Muscle of leg (tissue), 11 donors: Measurements from ENCODE around the gene BABAM2. TPM values are rescaled to one million over a fixed set of nuclear protein-coding genes. Genes with fewer than 3 reads are reported as not detected.
"Not testable (repeated sequence)": the region's sequence is repeated elsewhere in the genome, so short reads cannot be mapped to it uniquely, and the experiment has no call there.

ENCODE experiments used
- DNase-seq: peaks from one replicate; pipeline ENCODE4 v3.0.0; 2013
- H3K27ac ChIP-seq: one replicate; pipeline ENCODE4 v1.5.1; 2013; ENCODE audit warnings: mild to moderate bottlenecking, low read length, control low read depth
- H3K27me3 ChIP-seq: one replicate; pipeline ENCODE4 v1.6.1; 2013; ENCODE audit warnings: low read length; ENCODE audit not compliant: control insufficient read depth, insufficient read depth
- H3K36me3 ChIP-seq: one replicate; pipeline ENCODE4 v1.6.1; 2013; ENCODE audit warnings: low read length; ENCODE audit not compliant: control insufficient read depth, insufficient read depth
- H3K4me1 ChIP-seq: one replicate; pipeline ENCODE4 v1.6.1; 2013; ENCODE audit warnings: low read length; ENCODE audit not compliant: control insufficient read depth, insufficient read depth
- H3K4me3 ChIP-seq: one replicate; pipeline ENCODE4 v1.5.1; 2013; ENCODE audit warnings: low read length, control low read depth
- H3K9me3 ChIP-seq: replicated peaks from 2 replicates; pipeline ENCODE4 v1.6.1; 2013; ENCODE audit warnings: low read depth, low read length; ENCODE audit not compliant: control insufficient read depth
- WGBS: methylation state at CpG from one replicate; pipeline ENCODE4 v1.1.5; 2013; ENCODE audit warnings: missing lambda C conversion rate; ENCODE audit not compliant: insufficient coverage; 5-methylcytosine and 5-hydroxymethylcytosine counted together
- polyA plus RNA-seq, 8 donors: library from polyadenylated mRNA; unstranded; fragments of 120-200 nt; gene quantifications; one replicate each; pipeline versions ENCODE4 v1.2.1 to v1.2.3, GENCODE V29; 2013; ENCODE audit warnings: inconsistent platforms in 1 of 8, low replicate concordance in 1 of 8; ENCODE audit not compliant: insufficient read length in 8 of 8, insufficient read depth in 1 of 8
- total RNA-seq: library from RNA; stranded (reverse); fragments of 120-200 nt; gene quantifications from one replicate; pipeline ENCODE4 v1.2.4, GENCODE V29; 2013

The BABAM2 gene
- total and polyA plus RNA-seq, 9 donors, result 16.1 to 23.6 (median 21.4) TPM

- H3K4me1 ChIP-seq, result peaks cover 7% of the 10 kb centered on the region
- no peak for DNase-seq
- no peak overlapping the region for H3K4me3 ChIP-seq
- no peaks in the 10 kb centered on the region for H3K27me3 ChIP-seq
- no peak overlapping the region for H3K27ac ChIP-seq
- 60% methylated on average over 1 of the region's 4 CpGs for WGBS
- H3K36me3 ChIP-seq, result no peaks in the 10 kb centered on the region
- peaks cover 2% of the 10 kb centered on the region for H3K9me3 ChIP-seq
Measured at GRCh38 chr2:27967076-27967475, 76.5 kb downstream of the BABAM2 start.

GRCh38 chr2:27968045-27968444, 77.5 kb downstream of the BABAM2 start:
- DNase-seq, H3K27me3 ChIP-seq, H3K27ac ChIP-seq, H3K4me1 ChIP-seq, H3K36me3 ChIP-seq, H3K4me3 ChIP-seq, H3K9me3 ChIP-seq: not testable (repeated sequence)
- WGBS, result 91% methylated on average over 4 of the region's 4 CpGs

- H3K4me1 ChIP-seq, H3K9me3 ChIP-seq, H3K4me3 ChIP-seq, H3K27ac ChIP-seq, DNase-seq, H3K27me3 ChIP-seq, H3K36me3 ChIP-seq: not testable (repeated sequence)
- no CpG with 5 or more reads among the region's 2 CpGs for WGBS
Measured at GRCh38 chr2:27968957-27969356, 78.4 kb downstream of the BABAM2 start.

GRCh38 chr2:27972311-27972710, 81.8 kb downstream of the BABAM2 start:
- H3K36me3 ChIP-seq, result no peaks in the 10 kb centered on the region
- H3K27ac ChIP-seq, result no peak overlapping the region
- H3K4me1 ChIP-seq, result peaks cover under 1% of the 10 kb centered on the region
- no peak for DNase-seq
- H3K9me3 ChIP-seq, result peaks cover 2% of the 10 kb centered on the region
- H3K4me3 ChIP-seq, result no peak overlapping the region
- no peaks in the 10 kb centered on the region for H3K27me3 ChIP-seq
- WGBS, result no CpG with 5 or more reads among the region's 2 CpGs

GRCh38 chr2:27973592-27973991, 83.1 kb downstream of the BABAM2 start:
- DNase-seq, result no peak
- 59% methylated on average over 2 of the region's 3 CpGs for WGBS
- H3K27ac ChIP-seq, result no peak overlapping the region

GRCh38 chr2:27976308-27976707, 85.8 kb downstream of the BABAM2 start:
- H3K4me1 ChIP-seq, result no peaks in the 10 kb centered on the region
- no peak for DNase-seq
- no peaks in the 10 kb centered on the region for H3K36me3 ChIP-seq
- H3K27me3 ChIP-seq, result no peaks in the 10 kb centered on the region
- no peaks in the 10 kb centered on the region for H3K9me3 ChIP-seq
- no peak overlapping the region for H3K27ac ChIP-seq
- WGBS, result no CpG with 5 or more reads among the region's 1 CpG
- H3K4me3 ChIP-seq, result no peak overlapping the region

More at GRCh38 chr2:27973592-27973991, 83.1 kb downstream of the BABAM2 start:
- no peak overlapping the region for H3K4me3 ChIP-seq
- H3K9me3 ChIP-seq, result no peaks in the 10 kb centered on the region
- H3K4me1 ChIP-seq, result no peaks in the 10 kb centered on the region
- no peaks in the 10 kb centered on the region for H3K27me3 ChIP-seq
- H3K36me3 ChIP-seq, result no peaks in the 10 kb centered on the region

- Histone ChIP-seq H3K4me3 (no peak overlapping the region), H3K9me3 (no peaks in the 10 kb centered on the region), H3K27me3 (no peaks in the 10 kb centered on the region), H3K27ac (no peak overlapping the region), H3K36me3 (no peaks in the 10 kb centered on the region), H3K4me1 (no peaks in the 10 kb centered on the region)
- DNase-seq, result no peak
- 70% methylated on average over 2 of the region's 3 CpGs for WGBS
Measured at GRCh38 chr2:27977731-27978312, 87.3 kb downstream of the BABAM2 start.

- H3K4me1 ChIP-seq, result not testable (repeated sequence)
Measured at GRCh38 chr2:27978761-27979160, 88.2 kb downstream of the BABAM2 start.

GRCh38 chr2:27980242-27980641, 89.7 kb downstream of the BABAM2 start:
- H3K27me3 ChIP-seq, result no peaks in the 10 kb centered on the region
- WGBS, result no CpG with 5 or more reads among the region's 1 CpG
- H3K36me3 ChIP-seq, result no peaks in the 10 kb centered on the region
- no peak overlapping the region for H3K27ac ChIP-seq
- H3K4me1 ChIP-seq, result no peaks in the 10 kb centered on the region
- H3K9me3 ChIP-seq, result peaks cover 2% of the 10 kb centered on the region
- DNase-seq, result no peak
- H3K4me3 ChIP-seq, result no peak overlapping the region

More at GRCh38 chr2:27978761-27979160, 88.2 kb downstream of the BABAM2 start:
- H3K36me3 ChIP-seq, H3K4me3 ChIP-seq, H3K27ac ChIP-seq, DNase-seq, H3K9me3 ChIP-seq, H3K27me3 ChIP-seq: not testable (repeated sequence)
- no CpG with 5 or more reads among the region's 2 CpGs for WGBS

GRCh38 chr2:27984153-27984552, 93.6 kb downstream of the BABAM2 start:
- DNase-seq, result no peak
- no peaks in the 10 kb centered on the region for H3K27me3 ChIP-seq
- no peaks in the 10 kb centered on the region for H3K36me3 ChIP-seq
- H3K27ac ChIP-seq, result no peak overlapping the region
- H3K4me3 ChIP-seq, result no peak overlapping the region
- H3K4me1 ChIP-seq, result no peaks in the 10 kb centered on the region
- H3K9me3 ChIP-seq, result peaks cover 2% of the 10 kb centered on the region

GRCh38 chr2:27988306-27988705, 97.8 kb downstream of the BABAM2 start:
- DNase-seq, result no peak
- Histone ChIP-seq H3K27me3 (no peaks in the 10 kb centered on the region), H3K27ac (no peak overlapping the region), H3K4me3 (no peak overlapping the region), H3K9me3 (no peaks in the 10 kb centered on the region), H3K36me3 (no peaks in the 10 kb centered on the region), H3K4me1 (no peaks in the 10 kb centered on the region)
- WGBS, result no CpG with 5 or more reads among the region's 3 CpGs
